Naive thymus-derived CD4-positive, alpha-beta T cell (primary cell): ENCODE results near the gene ROBO1. TPM values are rescaled to one million over a fixed set of nuclear protein-coding genes. Genes with fewer than 3 reads are reported as not detected.

ENCODE experiments used
- ATAC-seq: fragments of 150-1000 bp; cut with Tn5 transposase; 2 replicates; pipeline ENCODE4 v1.10.0; 2021; ENCODE audit warnings: mild to moderate bottlenecking, moderate library complexity
- CTCF ChIA-PET: fragments of 350-600 bp; sonication (Branson Sonifier 250); formaldehyde crosslinking; loops from one replicate; lab custom pipeline; 2021; ENCODE audit warnings: antibody characterized with exemption; lab: Charles Lee
- POLR2A ChIA-PET: fragments of 350-600 bp; sonication (Branson Sonifier 250); formaldehyde crosslinking; loops from one replicate; lab custom pipeline; 2021; ENCODE audit warnings: antibody characterized with exemption, inconsistent platforms; lab: Charles Lee
- DNase-seq, 9 donors: peaks; one replicate each; pipeline versions ENCODE4 v3.0.0 to v3.0.0-alpha.2; 2020 to 2022; ENCODE audit warnings: mixed read lengths in 1 of 9
- H3K27ac ChIP-seq: one replicate; pipeline ENCODE4 v1.7.0; 2013; ENCODE audit warnings: mild to moderate bottlenecking, low read depth, low read length, moderate library complexity
- H3K27me3 ChIP-seq, 2 donors: one replicate each; pipeline ENCODE4 v1.7.0; 2013; ENCODE audit warnings: low read length in 2 of 2, mild to moderate bottlenecking in 2 of 2, moderate library complexity in 2 of 2; ENCODE audit not compliant: control insufficient read depth in 2 of 2, insufficient read depth in 2 of 2
- H3K36me3 ChIP-seq, 3 experiments: 1 replicate in 2 of 3; 2 replicates in 1 of 3; pipeline ENCODE4 v1.7.0; 2013; ENCODE audit warnings: low read length in 3 of 3, mild to moderate bottlenecking in 3 of 3, moderate library complexity in 1 of 3; ENCODE audit not compliant: insufficient read depth in 3 of 3, control insufficient read depth in 2 of 3
- H3K4me1 ChIP-seq, 2 donors: one replicate each; pipeline ENCODE4 v1.7.0; 2013; ENCODE audit warnings: low read length in 2 of 2, mild to moderate bottlenecking in 2 of 2, moderate library complexity in 1 of 2; ENCODE audit not compliant: control insufficient read depth in 2 of 2, insufficient read depth in 2 of 2
- H3K4me3 ChIP-seq: 2 replicates; pipeline ENCODE4 v1.7.0; 2013; ENCODE audit warnings: mild to moderate bottlenecking, low read length
- H3K9me3 ChIP-seq, 3 experiments: 1 replicate in 2 of 3; 2 replicates in 1 of 3; pipeline ENCODE4 v1.7.0; 2013; ENCODE audit warnings: low read length in 3 of 3; ENCODE audit not compliant: control insufficient read depth in 2 of 3
- H3K27ac Mint-ChIP-seq, 9 donors: one replicate each; pipeline ENCODE4 v1.8.0; 2020 to 2022; ENCODE audit warnings: mixed read lengths in 9 of 9, mild to moderate bottlenecking in 8 of 9, moderate library complexity in 5 of 9, inconsistent platforms in 2 of 9
- H3K27me3 Mint-ChIP-seq, 5 donors: one replicate each; pipeline ENCODE4 v1.8.0; 2021 to 2022; ENCODE audit warnings: mixed read lengths in 5 of 5, mild to moderate bottlenecking in 1 of 5
- H3K36me3 Mint-ChIP-seq, 5 donors: one replicate each; pipeline ENCODE4 v1.8.0; 2020 to 2022; ENCODE audit warnings: mixed read lengths in 5 of 5, mild to moderate bottlenecking in 3 of 5, inconsistent platforms in 1 of 5
- H3K4me1 Mint-ChIP-seq, 7 donors: one replicate each; pipeline ENCODE4 v1.8.0; 2020 to 2022; ENCODE audit warnings: mixed read lengths in 7 of 7, mild to moderate bottlenecking in 3 of 7, inconsistent platforms in 1 of 7
- H3K4me3 Mint-ChIP-seq, 10 donors: one replicate each; pipeline ENCODE4 v1.8.0; 2020 to 2022; ENCODE audit warnings: mild to moderate bottlenecking in 10 of 10, mixed read lengths in 10 of 10, moderate library complexity in 6 of 10, inconsistent platforms in 2 of 10
- H3K9me3 Mint-ChIP-seq, 11 donors: one replicate each; pipeline ENCODE4 v1.8.0; 2020 to 2022; ENCODE audit warnings: mixed read lengths in 11 of 11, mild to moderate bottlenecking in 4 of 11, inconsistent platforms in 1 of 11, moderate library complexity in 1 of 11
- intact Hi-C, 2 donors: fragments of 100-400 bp; cut with micrococcal nuclease; formaldehyde crosslinking; loops; one replicate each; pipeline ENCODE4 v1.15.1; 2023
- polyA plus RNA-seq, 2 donors: library from polyadenylated mRNA; unstranded; fragments of 300-500 nt; fragmentation: Illumina TruSeq; gene quantifications; one replicate each; pipeline ENCODE4 v1.2.3, GENCODE V29; 2021
- total RNA-seq, 6 experiments: library from RNA in 5 of 6; stranded (reverse) in 5 of 6; gene quantifications; 1 replicate in 5 of 6; 2 replicates in 1 of 6; pipeline ENCODE4 v1.2.3 and lab custom pipeline; 2021 to 2026

Gene ROBO1
- total and polyA plus RNA-seq, 7 experiments from 2014 or later = 0.08 to 0.59 (median 0.26) TPM; not detected in 2

GRCh38 chr3:78867409-78868372 is 900.1 kb downstream of the ROBO1 start:
- H3K4me3 Mint-ChIP-seq = no peak overlapping the region
- no peaks in the 10 kb centered on the region for H3K27me3 Mint-ChIP-seq
- H3K9me3 Mint-ChIP-seq = peaks cover 0 to 9% (median 2%) of the 10 kb centered on the region in 11 donors
- no peaks in the 10 kb centered on the region for H3K36me3 Mint-ChIP-seq
- intact Hi-C loops = no loop called here
- Histone ChIP-seq H3K9me3 (no peaks in the 10 kb centered on the region), H3K4me1 (no peaks in the 10 kb centered on the region), H3K36me3 (no peaks in the 10 kb centered on the region), H3K4me3 (no peak overlapping the region), H3K27me3 (no peaks in the 10 kb centered on the region), H3K27ac (no peak overlapping the region)
- H3K27ac Mint-ChIP-seq = no peak overlapping the region
- CTCF ChIA-PET = no interaction called here
- no peaks in the 10 kb centered on the region for H3K4me1 Mint-ChIP-seq
- no peak for DNase-seq
- POLR2A ChIA-PET = no interaction called here
- ATAC-seq = no peak

GRCh38 chr3:78863306-78864203 is 904.2 kb downstream of the ROBO1 start:
- no peaks in the 10 kb centered on the region for H3K4me1 Mint-ChIP-seq
- ChIA-PET CTCF (no interaction called here), POLR2A (no interaction called here)
- DNase-seq (no peak), ATAC-seq (no peak)
- intact Hi-C loops = no loop called here
- Histone ChIP-seq H3K27me3 (no peaks in the 10 kb centered on the region), H3K36me3 (no peaks in the 10 kb centered on the region), H3K4me1 (no peaks in the 10 kb centered on the region), H3K27ac (no peak overlapping the region), H3K9me3 (no peaks in the 10 kb centered on the region), H3K4me3 (no peak overlapping the region)
- H3K4me3 Mint-ChIP-seq = no peak overlapping the region
- H3K27ac Mint-ChIP-seq = no peak overlapping the region
- H3K9me3 Mint-ChIP-seq = peaks cover 1 to 21% (median 6%) of the 10 kb centered on the region in 11 donors
- peaks cover 0 to 4% (median 0%) of the 10 kb centered on the region in 5 donors for H3K36me3 Mint-ChIP-seq
- no peaks in the 10 kb centered on the region for H3K27me3 Mint-ChIP-seq

- peaks cover 0 to 4% (median 0%) of the 10 kb centered on the region in 5 donors for H3K36me3 Mint-ChIP-seq
- H3K4me1 Mint-ChIP-seq = no peaks in the 10 kb centered on the region
- H3K27me3 Mint-ChIP-seq = no peaks in the 10 kb centered on the region
- H3K4me1 ChIP-seq = no peaks in the 10 kb centered on the region
- intact Hi-C loops = no loop called here
- CTCF ChIA-PET = no interaction called here
- H3K4me3 ChIP-seq = no peak overlapping the region
- H3K27ac ChIP-seq = no peak overlapping the region
- no peaks in the 10 kb centered on the region for H3K9me3 ChIP-seq
- DNase-seq (no peak), ATAC-seq (no peak)
- peaks cover 1 to 26% (median 6%) of the 10 kb centered on the region in 11 donors for H3K9me3 Mint-ChIP-seq
- H3K27me3 ChIP-seq = no peaks in the 10 kb centered on the region
- H3K4me3 Mint-ChIP-seq = no peak overlapping the region
- no peaks in the 10 kb centered on the region for H3K36me3 ChIP-seq
- POLR2A ChIA-PET = no interaction called here
- H3K27ac Mint-ChIP-seq = no peak overlapping the region
These were observed 906.6 kb downstream of the ROBO1 start for GRCh38 chr3:78861156-78861555.

GRCh38 chr3:78860567-78860966 is 907.2 kb downstream of the ROBO1 start:
- no peak for ATAC-seq
- H3K27ac Mint-ChIP-seq = no peak overlapping the region
- Histone ChIP-seq H3K4me3 (no peak overlapping the region), H3K27ac (no peak overlapping the region), H3K36me3 (no peaks in the 10 kb centered on the region), H3K27me3 (no peaks in the 10 kb centered on the region), H3K4me1 (no peaks in the 10 kb centered on the region), H3K9me3 (no peaks in the 10 kb centered on the region)
- H3K27me3 Mint-ChIP-seq = no peaks in the 10 kb centered on the region
- no peak for DNase-seq
- H3K4me3 Mint-ChIP-seq = no peak overlapping the region
- ChIA-PET CTCF (no interaction called here), POLR2A (no interaction called here)
- intact Hi-C loops = no loop called here
- H3K9me3 Mint-ChIP-seq = peaks cover 1 to 26% (median 6%) of the 10 kb centered on the region in 11 donors
- no peaks in the 10 kb centered on the region for H3K4me1 Mint-ChIP-seq
- H3K36me3 Mint-ChIP-seq = peaks cover 0 to 4% (median 0%) of the 10 kb centered on the region in 5 donors

GRCh38 chr3:78858910-78859309 is 908.9 kb downstream of the ROBO1 start:
- no peak for ATAC-seq

GRCh38 chr3:78858174-78858573 is 909.6 kb downstream of the ROBO1 start:
- CTCF ChIA-PET = no interaction called here
- H3K9me3 ChIP-seq = no peaks in the 10 kb centered on the region

More at GRCh38 chr3:78858910-78859309, 908.9 kb downstream of the ROBO1 start:
- H3K4me3 ChIP-seq = no peak overlapping the region
- H3K27ac ChIP-seq = no peak overlapping the region
- no peaks in the 10 kb centered on the region for H3K9me3 ChIP-seq
- H3K27me3 ChIP-seq = no peaks in the 10 kb centered on the region
- no peaks in the 10 kb centered on the region for H3K4me1 ChIP-seq
- Mint-ChIP-seq H3K27ac (no peak overlapping the region), H3K4me3 (no peak overlapping the region), H3K4me1 (no peaks in the 10 kb centered on the region), H3K36me3 (peaks cover 0 to 4% (median 0%) of the 10 kb centered on the region in 5 donors), H3K27me3 (no peaks in the 10 kb centered on the region), H3K9me3 (peaks cover 1 to 26% (median 6%) of the 10 kb centered on the region in 11 donors)
- no peak for DNase-seq
- no peaks in the 10 kb centered on the region for H3K36me3 ChIP-seq
- ChIA-PET POLR2A (no interaction called here), CTCF (no interaction called here)
- intact Hi-C loops = no loop called here

More at GRCh38 chr3:78858174-78858573, 909.6 kb downstream of the ROBO1 start:
- H3K36me3 ChIP-seq = no peaks in the 10 kb centered on the region
- H3K4me1 ChIP-seq = no peaks in the 10 kb centered on the region
- intact Hi-C loops = no loop called here
- POLR2A ChIA-PET = no interaction called here
- H3K4me3 ChIP-seq = no peak overlapping the region
- ATAC-seq = no peak
- DNase-seq = no peak
- Mint-ChIP-seq H3K27ac (no peak overlapping the region), H3K36me3 (peaks cover 0 to 4% (median 0%) of the 10 kb centered on the region in 5 donors), H3K4me3 (no peak overlapping the region), H3K9me3 (peaks cover 1 to 26% (median 6%) of the 10 kb centered on the region in 11 donors), H3K27me3 (no peaks in the 10 kb centered on the region), H3K4me1 (no peaks in the 10 kb centered on the region)
- no peaks in the 10 kb centered on the region for H3K27me3 ChIP-seq
- H3K27ac ChIP-seq = no peak overlapping the region
